Measurements from ENCODE around the gene DEFB132. TPM values are rescaled to one million over a fixed set of nuclear protein-coding genes. Genes with fewer than 3 reads are reported as not detected.

The DEFB132 gene
- total and polyA plus RNA-seq, 2 of the 13 experiments (the other 11 are each of a cell fraction or from before 2014, with no cell fraction given) = not detected

DNA sequence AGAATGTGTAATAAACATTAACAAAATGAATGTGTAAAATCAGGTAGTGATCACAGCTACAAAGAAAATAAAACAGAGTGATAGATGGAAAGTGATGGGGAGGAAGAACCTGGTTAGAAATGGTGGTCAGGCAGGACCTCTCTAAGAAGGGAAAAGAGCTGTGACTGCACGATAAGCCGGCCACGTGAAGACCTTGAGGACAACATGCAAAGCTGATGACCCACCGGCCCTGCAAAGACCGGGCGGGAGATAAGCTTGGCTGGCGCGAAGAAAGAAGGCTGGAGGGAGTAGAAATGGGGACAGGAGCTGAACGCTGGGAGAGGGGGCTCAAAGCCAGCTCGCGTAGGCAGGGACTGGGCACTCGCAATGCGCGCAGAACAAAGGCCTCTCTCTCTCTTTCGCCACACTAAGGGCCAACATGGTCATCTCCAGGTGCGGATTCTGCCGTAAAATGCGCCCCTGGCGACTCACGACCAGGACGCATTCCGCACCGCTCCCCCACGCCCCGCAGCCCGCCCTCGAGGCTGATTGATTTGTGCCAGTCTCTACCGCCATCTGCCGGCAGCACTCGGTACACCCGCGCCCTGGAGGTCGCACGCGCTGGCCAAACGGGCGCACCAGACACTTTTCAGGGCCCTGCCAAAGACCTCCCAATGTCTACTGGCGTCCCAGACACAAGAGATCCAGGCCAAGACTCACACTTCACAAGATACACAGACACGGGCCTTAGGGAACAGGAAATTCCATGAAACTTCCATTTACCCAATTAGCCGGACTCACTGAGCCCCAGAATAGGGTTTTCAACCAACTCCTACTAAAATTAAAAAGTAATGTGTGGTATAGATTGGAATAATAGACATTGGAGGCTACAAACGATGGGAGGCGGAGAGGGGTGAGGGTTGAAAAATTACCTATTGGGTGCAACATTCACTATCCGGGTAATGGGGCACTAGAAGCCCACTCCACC is 9.4 kb downstream of the DEFB132 start (continued):
- TF ChIP-seq, protein P1, sequence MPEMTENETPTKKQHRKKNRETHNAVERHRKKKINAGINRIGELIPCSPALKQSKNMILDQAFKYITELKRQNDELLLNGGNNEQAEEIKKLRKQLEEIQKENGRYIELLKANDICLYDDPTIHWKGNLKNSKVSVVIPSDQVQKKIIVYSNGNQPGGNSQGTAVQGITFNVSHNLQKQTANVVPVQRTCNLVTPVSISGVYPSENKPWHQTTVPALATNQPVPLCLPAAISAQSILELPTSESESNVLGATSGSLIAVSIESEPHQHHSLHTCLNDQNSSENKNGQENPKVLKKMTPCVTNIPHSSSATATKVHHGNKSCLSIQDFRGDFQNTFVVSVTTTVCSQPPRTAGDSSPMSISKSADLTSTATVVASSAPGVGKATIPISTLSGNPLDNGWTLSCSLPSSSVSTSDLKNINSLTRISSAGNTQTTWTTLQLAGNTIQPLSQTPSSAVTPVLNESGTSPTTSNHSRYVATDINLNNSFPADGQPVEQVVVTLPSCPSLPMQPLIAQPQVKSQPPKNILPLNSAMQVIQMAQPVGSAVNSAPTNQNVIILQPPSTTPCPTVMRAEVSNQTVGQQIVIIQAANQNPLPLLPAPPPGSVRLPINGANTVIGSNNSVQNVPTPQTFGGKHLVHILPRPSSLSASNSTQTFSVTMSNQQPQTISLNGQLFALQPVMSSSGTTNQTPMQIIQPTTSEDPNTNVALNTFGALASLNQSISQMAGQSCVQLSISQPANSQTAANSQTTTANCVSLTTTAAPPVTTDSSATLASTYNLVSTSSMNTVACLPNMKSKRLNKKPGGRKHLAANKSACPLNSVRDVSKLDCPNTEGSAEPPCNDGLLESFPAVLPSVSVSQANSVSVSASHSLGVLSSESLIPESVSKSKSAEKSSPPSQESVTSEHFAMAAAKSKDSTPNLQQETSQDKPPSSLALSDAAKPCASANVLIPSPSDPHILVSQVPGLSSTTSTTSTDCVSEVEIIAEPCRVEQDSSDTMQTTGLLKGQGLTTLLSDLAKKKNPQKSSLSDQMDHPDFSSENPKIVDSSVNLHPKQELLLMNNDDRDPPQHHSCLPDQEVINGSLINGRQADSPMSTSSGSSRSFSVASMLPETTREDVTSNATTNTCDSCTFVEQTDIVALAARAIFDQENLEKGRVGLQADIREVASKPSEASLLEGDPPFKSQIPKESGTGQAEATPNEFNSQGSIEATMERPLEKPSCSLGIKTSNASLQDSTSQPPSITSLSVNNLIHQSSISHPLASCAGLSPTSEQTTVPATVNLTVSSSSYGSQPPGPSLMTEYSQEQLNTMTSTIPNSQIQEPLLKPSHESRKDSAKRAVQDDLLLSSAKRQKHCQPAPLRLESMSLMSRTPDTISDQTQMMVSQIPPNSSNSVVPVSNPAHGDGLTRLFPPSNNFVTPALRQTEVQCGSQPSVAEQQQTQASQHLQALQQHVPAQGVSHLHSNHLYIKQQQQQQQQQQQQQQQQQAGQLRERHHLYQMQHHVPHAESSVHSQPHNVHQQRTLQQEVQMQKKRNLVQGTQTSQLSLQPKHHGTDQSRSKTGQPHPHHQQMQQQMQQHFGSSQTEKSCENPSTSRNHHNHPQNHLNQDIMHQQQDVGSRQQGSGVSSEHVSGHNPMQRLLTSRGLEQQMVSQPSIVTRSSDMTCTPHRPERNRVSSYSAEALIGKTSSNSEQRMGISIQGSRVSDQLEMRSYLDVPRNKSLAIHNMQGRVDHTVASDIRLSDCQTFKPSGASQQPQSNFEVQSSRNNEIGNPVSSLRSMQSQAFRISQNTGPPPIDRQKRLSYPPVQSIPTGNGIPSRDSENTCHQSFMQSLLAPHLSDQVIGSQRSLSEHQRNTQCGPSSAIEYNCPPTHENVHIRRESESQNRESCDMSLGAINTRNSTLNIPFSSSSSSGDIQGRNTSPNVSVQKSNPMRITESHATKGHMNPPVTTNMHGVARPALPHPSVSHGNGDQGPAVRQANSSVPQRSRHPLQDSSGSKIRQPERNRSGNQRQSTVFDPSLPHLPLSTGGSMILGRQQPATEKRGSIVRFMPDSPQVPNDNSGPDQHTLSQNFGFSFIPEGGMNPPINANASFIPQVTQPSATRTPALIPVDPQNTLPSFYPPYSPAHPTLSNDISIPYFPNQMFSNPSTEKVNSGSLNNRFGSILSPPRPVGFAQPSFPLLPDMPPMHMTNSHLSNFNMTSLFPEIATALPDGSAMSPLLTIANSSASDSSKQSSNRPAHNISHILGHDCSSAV (CRISPR knock-in tag; IDR thresholded peaks at IDR 0.05; ENCODE audit: borderline replicate concordance) = 0 out of 2 replicates have a peak, but pooled peaks have one; percentile 48
- TF ChIP-seq ZNF558 (CRISPR knock-in tag; IDR thresholded peaks at IDR 0.05; ENCODE audit: borderline replicate concordance) = no peak; the same call in 1 of the 2 replicates
- TF ChIP-seq ZFP36L1 (CRISPR knock-in tag; IDR thresholded peaks at IDR 0.05) = peak; percentile 67; the same call in 1 of the 2 replicates
- no peak; the same call in 1 of the 2 replicates for TF ChIP-seq ZNF564 (CRISPR knock-in tag; IDR thresholded peaks at IDR 0.05)
- peak; percentile 92 for TF ChIP-seq ARHGAP35 (CRISPR knock-in tag; IDR thresholded peaks at IDR 0.05; ENCODE audit: borderline replicate concordance)
- TF ChIP-seq ZNF354B (CRISPR knock-in tag; IDR thresholded peaks at IDR 0.05) = peak; percentile 99
- TF ChIP-seq, protein P2, sequence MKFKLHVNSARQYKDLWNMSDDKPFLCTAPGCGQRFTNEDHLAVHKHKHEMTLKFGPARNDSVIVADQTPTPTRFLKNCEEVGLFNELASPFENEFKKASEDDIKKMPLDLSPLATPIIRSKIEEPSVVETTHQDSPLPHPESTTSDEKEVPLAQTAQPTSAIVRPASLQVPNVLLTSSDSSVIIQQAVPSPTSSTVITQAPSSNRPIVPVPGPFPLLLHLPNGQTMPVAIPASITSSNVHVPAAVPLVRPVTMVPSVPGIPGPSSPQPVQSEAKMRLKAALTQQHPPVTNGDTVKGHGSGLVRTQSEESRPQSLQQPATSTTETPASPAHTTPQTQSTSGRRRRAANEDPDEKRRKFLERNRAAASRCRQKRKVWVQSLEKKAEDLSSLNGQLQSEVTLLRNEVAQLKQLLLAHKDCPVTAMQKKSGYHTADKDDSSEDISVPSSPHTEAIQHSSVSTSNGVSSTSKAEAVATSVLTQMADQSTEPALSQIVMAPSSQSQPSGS (CRISPR knock-in tag; IDR thresholded peaks at IDR 0.05) = peak; percentile 84
- TF ChIP-seq ZNF431 (CRISPR knock-in tag; IDR thresholded peaks at IDR 0.05; ENCODE audit: borderline replicate concordance, low read depth) = peak; percentile 94
- TF ChIP-seq REXO4 (CRISPR knock-in tag; IDR thresholded peaks at IDR 0.05; ENCODE audit: borderline replicate concordance) = peak; percentile 92; the same call in 1 of the 2 replicates
- peak; percentile 41; the same call in 1 of the 2 replicates for TF ChIP-seq ZKSCAN8 (CRISPR knock-in tag; IDR thresholded peaks at IDR 0.05; ENCODE audit: borderline replicate concordance)
- no peak for TF ChIP-seq NFIB (CRISPR knock-in tag; IDR thresholded peaks at IDR 0.05; ENCODE audit: borderline replicate concordance)
- peak; percentile 94 for TF ChIP-seq ZNF780A (CRISPR knock-in tag; IDR thresholded peaks at IDR 0.05)
- no peak for TF ChIP-seq MTA3 (CRISPR knock-in tag; IDR thresholded peaks at IDR 0.05)
- TF ChIP-seq, protein P3, sequence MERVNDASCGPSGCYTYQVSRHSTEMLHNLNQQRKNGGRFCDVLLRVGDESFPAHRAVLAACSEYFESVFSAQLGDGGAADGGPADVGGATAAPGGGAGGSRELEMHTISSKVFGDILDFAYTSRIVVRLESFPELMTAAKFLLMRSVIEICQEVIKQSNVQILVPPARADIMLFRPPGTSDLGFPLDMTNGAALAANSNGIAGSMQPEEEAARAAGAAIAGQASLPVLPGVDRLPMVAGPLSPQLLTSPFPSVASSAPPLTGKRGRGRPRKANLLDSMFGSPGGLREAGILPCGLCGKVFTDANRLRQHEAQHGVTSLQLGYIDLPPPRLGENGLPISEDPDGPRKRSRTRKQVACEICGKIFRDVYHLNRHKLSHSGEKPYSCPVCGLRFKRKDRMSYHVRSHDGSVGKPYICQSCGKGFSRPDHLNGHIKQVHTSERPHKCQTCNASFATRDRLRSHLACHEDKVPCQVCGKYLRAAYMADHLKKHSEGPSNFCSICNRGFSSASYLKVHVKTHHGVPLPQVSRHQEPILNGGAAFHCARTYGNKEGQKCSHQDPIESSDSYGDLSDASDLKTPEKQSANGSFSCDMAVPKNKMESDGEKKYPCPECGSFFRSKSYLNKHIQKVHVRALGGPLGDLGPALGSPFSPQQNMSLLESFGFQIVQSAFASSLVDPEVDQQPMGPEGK (CRISPR knock-in tag; IDR thresholded peaks at IDR 0.05) = peak; percentile 93
- TF ChIP-seq SNRNP70 (IDR thresholded peaks at IDR 0.05; ENCODE audit: low read depth, low read length) = no peak
- peak; percentile 89 for TF ChIP-seq ZBTB38 (CRISPR knock-in tag; IDR thresholded peaks at IDR 0.05)

Measured in HepG2 (cell line).